Kidney capillary endothelial cell (primary cell): ENCODE data around the gene CMC1.

Experiments used
- DNase-seq: peaks from one replicate; pipeline ENCODE4 v3.0.0-alpha.2; 2018; ENCODE audit warnings: low spot score

The CMC1 gene

DNA sequence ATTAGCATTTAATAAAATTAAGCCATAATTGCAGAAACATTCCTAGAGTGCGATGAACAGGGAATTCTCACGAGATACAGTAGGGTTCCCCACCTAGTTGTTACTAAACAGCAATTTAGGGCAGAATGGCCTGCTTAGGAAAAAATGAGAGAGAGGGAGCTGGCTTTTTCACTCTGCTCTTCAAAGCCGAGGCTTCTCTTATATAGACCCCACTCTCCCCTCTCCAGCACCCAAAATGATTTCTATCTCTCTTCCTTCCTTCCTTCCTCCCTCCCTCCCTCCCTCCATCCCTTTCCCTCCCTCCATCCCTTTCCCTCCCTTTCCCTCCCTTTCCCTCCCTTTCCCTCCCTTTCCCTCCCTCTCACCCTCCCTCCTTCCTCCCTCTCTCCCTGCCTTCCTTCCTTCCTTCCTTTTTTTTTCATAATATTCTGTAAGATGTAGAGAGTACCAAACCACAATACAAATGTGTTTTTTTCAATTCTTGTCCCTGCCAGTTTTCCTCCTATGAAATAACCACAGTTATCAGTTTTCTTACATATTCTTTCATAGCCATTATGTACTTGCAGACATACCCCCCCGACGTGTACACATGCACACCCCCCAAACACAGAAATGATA is 59.0 kb downstream of the CMC1 start:
- DNase-seq: no peak

DNA sequence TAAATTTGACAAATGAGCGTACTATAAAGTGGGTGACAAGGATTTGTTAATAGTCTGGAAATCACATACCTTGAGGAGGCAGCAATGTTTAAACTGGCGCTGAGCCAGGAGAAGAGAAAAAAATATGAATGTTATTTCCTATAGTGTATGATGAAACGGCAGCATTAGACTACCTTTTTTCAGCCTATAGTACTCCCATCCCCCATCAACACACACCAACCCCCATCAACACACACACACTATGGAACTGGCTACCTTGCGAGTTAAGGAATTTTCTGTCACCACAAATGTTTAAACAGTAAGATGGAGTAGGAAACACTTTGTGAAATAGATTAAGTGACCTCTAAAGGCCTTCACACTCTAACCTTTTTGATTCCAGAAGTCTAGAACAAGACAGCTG is 60.3 kb downstream of the CMC1 start:
- no peak for DNase-seq

GRCh38 chr3:28308196-28308595 is 66.8 kb downstream of the CMC1 start:
- DNase-seq: no peak

GRCh38 chr3:28315711-28316110 is 74.3 kb downstream of the CMC1 start:
- no peak for DNase-seq

- DNase-seq: no peak
Measured at GRCh38 chr3:28316226-28316625, 74.8 kb downstream of the CMC1 start.

GRCh38 chr3:28317438-28318022 is 76.1 kb downstream of the CMC1 start:
- DNase-seq: peak; percentile 42

DNA sequence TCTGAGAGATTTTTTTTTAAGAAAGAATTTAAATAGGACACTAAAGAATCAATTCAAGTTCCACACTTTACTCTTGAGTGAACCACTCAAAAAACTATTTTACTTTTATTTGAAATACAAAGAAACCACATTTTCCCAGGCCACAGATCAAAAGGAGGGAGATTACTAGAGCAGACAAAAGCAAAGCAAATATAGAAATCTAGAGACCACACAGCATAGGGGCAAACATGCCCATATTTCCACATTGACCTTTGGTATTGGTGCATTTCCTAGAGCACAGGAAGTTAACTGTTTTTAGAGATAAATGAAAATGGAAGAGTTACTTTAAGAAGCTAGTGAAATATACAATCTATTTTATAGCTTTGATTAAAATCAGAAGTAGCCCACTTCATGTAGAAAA is 79.6 kb downstream of the CMC1 start:
- no peak for DNase-seq

GRCh38 chr3:28322464-28322863 is 81.0 kb downstream of the CMC1 start:
- DNase-seq: no peak

GRCh38 chr3:28326458-28326926 is 85.1 kb downstream of the CMC1 start:
- no peak for DNase-seq

GRCh38 chr3:28328188-28329151 is 87.1 kb downstream of the CMC1 start:
- peak; percentile 31 for DNase-seq

DNA sequence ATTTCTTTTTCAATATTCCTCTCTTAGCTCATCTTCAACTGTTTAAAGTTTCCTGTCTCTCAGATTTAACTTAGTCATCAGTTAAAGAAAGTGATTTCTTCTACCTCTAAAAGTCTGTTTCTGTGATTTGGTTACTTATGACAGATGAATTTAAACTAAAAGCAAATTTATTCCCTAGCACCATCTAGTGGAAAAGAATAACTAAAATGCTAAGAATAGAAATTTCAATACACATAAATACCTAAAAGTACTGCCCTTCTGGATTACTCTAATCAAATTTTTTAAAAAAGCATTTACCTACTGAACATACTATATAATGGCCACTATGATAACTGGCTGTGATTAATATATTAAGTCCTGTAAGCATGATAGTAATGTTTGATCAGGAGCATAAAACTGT is 93.1 kb downstream of the CMC1 start:
- no peak for DNase-seq

DNA sequence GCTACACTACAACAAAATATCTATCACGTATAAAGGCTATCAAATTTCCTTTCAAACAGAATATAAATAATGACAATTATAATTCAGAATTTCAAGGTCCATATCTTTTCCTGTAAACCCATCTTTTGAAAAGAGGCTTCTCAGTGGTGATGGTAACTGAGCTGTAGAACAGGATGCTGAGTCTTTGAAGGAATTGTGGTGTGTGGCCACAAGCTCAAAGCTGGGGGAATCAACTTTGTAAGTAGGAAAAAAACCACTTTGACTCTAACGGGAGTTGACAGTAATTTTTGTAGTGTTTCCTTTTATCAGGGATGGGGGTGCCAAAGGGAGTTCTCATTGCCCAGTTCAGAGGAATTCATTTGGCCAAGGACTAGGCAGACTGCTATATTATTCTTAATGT is 93.8 kb downstream of the CMC1 start:
- no peak for DNase-seq

DNA sequence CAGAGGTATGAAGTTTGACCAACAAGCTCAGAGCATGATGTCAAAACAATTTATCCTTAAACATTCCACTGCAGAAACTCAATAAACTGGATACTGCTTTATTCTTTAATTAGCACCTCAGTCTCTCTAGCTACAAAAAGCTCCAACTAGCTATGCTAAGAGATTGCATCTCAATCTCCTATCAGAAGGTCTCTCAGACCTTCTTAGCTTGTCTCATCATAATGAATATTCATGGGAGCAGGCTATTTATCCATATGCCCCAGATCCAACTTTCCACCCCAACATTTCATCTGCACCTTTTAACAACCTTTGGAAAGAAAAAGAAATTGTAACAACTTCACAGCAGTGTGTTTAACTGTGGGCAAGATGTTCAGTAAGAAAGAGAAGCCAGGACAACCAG is 95.8 kb downstream of the CMC1 start:
- no peak for DNase-seq

- DNase-seq: no peak
Measured at GRCh38 chr3:28343144-28343543, 101.7 kb downstream of the CMC1 start.

- DNase-seq: no peak
Measured at GRCh38 chr3:28345690-28346089, 104.3 kb downstream of the CMC1 start.

DNA sequence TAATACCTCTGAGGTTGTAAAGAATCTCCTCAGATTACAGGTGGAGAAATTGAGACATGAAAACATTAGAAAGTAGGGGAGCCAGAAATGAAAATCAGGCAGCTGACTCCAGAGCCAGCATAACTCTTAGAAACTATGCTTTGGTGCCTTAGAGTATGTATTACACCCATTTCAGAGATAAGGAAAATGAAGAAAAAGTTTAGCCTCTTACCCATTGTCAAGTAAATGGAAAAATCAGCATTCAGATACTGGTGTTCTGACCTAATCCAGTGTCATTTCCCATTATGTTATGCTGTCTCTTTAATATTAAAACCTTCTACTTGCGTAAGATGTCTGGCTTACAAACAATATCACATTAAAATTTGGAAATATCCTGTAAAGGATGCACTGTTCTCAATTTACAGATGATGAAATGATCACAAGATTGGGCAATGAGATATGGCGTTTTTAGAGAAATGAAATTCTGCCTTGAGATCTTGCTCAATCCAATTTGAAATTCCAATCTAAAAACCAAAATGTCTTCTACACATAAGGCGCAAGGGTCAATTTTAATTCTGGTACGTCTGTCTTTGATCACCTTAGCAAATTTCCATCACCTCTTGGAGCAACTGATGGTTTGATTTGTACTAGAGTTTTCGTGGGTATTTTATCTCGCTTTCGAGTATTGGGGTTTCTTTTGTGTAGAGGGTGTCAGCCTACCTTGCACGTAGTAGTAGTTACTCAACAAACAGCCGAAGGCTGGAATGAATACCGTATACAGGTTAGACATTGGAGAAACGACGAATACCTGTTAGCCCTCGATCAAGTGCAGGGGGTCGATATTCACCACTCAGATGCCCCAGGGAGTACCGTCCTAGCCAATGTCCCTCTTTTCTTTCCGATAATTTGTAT is 106.2 kb downstream of the CMC1 start:
- no peak for DNase-seq

DNA sequence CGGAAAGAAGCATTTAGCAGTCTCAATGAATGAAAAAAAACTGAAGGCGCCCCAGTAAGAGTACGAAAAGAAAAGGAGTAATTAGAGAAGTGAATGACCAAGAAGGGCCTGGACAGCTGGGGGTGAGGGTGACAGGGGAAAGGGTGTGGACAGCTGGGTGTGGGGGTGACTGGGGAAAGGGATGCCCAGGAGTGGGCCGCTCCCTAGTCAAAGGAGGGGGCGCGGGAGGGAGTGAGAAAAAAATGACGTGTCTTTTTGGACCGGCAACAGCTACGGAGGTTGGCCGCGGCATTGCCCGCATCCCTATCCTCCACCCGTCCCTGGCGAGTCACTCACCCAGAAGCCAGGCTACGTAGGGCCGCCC is 106.8 kb downstream of the CMC1 start:
- DNase-seq: no peak

- DNase-seq: peak; percentile 86
Measured at GRCh38 chr3:28348629-28349468, 107.4 kb downstream of the CMC1 start, which contains the start of the genes AZI2 and ZCWPW2. TSS of gene AZI2 (minus strand) at chr3:28348824. CDS start at chr3:28340617, 8,207 bp downstream. TSS of gene ZCWPW2 (plus strand) at chr3:28348721. CDS start at chr3:28413069, 64,348 bp downstream.

DNA sequence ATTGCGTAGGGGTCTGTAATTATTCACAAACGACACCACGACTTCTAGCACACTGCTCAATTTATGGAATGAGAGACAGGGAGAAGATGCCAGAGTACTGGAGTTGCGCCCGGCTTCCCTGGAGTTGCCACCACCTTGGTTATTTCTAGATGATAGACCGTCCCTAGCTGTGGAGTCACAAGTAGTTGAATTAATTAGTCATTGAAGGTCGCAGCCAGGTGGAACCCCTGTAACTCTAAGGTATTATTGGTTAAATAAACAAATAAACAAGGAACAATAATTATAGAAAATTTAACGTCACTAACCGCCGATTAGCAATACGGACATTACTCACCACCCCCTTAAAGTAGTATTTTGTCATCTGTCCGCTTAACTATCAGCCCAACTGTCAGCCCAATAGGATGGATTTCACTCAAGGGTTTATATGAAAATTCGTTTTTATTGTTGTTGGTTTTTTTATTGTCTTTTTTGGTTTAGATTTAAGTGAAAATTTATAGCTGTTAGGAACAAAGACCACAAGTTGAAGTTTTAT is 108.1 kb downstream of the CMC1 start:
- peak; percentile 42 for DNase-seq
